NCI-H2171 (cell line): ENCODE data around the gene PCIF1.
"Not testable (repeated sequence)": the region's sequence is repeated elsewhere in the genome, so short reads cannot be mapped to it uniquely, and the experiment has no call there.

Experiments
- DNase-seq: peaks from one replicate; lab custom pipeline; 2025; lab: John Stamatoyannopoulos, UW

Gene PCIF1

DNA sequence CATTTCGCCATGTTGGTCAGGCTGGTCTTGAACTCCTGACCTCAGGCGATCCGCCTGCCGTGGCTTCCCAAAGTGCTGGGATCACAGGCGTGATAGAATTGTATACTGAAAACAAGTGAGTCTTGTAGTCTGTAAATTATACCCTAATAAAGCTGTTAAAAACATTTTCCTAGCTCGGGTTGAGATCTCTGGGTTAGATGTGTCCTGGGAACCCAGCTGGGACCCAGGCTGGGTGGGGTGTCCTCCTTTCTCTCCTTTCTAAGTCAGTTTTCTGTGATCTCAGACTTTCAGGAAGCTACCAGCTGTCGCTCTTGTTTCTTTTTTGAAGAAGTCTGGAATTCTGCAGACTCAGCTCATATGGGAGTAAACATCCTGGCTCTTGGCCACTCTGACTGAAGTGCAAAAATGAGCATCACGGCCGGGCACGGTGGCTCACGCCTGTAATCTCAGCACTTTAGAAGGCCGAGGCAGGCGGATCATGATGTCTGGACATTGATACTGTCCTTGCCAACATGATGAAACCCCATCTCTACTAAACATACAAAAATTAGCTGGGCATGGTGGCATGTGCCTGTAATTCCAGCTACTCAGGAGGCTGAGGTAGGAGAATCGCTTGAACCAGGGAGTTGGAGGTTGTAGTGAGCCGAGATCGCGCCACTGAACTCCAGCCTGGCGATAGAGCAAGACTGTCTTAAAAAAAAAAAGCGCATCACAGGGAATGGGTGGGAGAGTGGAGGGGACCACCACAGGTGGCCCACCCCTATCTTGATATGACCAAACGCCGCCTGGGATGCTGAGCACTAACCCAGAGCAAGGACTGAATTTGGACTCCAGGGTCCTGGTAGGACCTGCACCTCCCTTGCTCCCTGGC, 9.9 kb upstream of the PCIF1 start:
- no peak for DNase-seq

DNA sequence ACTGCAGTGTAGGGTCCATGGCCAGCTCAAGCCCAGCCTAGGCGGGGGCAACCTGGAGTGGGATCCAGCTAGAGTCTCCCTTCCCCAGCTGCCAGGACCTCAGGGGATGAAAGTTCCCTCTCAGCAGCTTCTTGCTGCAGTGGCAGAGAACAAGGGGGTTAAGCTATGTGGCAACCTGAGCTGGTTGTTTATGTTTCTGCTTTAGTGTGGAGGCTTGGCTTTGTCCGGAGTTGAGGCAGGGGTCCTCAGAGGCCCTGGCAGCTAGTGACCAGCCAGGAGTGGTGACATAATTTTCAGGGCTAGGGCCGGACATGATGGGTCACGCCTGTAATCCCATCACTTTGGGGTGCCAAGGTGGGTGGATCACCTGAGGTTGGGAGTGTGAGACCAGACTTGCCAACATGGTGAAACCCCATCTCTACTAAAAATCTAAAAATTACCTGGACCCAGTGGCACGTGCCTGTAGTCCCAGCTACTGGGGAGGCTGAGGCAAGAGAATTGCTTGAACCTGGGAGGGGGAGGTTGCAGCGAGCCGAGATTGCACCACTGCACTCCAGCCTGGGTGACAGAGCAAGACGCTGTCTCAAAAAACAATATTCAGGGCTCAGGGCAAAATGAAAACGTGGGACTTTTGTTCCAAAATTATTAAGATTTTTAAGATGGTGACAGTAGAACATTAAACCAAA, 8.5 kb upstream of the PCIF1 start:
- no peak for DNase-seq

DNA sequence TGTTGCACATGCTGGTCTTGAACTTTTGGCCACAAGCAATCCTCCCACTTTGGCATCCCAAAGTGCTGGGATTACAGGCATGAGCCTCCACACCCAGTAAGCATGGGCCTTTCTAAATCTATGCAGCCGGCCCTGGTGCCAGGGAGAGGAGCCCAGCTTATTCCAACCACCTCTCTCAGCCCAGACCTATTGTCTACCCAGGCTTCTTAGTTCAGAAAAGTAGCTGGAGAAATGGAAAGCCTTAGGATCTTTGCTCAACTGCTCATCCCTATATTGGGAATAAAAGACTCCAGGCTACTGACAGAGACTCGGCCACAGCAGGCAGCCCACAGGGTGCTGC, 7.8 kb upstream of the PCIF1 start:
- DNase-seq, result no peak

DNA sequence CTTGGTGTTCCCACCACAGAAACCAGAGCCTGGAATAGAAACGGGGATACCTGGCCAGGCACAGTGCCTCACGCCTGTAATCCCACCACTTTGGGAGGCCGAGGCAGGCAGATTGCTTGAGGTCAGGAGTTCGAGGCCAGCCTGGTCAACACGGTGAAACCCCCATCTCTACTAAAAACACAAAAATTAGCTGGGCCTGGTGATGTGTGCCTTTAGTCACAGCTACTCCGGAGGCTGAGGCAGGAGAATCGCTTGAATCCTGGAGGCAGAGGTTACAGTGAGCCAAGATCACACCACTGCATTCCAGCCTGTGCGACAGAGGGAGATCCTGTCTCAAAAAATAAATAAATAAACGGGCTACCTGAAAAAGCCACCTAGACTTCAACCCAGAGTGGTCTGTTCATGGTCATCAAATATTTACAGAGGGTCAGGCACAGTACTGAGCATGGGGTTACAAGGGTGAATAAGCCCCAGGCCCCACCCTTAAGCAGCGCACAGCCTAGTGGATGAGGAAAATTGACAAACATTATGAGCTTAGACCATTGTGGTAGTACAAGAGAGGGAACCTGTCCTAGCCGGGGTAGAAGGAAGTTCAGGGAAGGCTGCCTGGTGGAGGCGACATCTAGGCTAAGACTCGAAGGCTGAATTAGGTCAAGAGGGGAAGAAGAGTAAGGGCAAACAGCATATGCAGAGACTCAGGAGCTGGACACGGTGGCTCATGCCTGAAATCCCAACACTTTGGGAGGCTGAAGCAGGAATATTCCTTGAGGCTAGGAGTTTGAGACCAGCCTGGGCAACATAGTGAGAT, 7.2 kb upstream of the PCIF1 start:
- DNase-seq, result no peak

DNA sequence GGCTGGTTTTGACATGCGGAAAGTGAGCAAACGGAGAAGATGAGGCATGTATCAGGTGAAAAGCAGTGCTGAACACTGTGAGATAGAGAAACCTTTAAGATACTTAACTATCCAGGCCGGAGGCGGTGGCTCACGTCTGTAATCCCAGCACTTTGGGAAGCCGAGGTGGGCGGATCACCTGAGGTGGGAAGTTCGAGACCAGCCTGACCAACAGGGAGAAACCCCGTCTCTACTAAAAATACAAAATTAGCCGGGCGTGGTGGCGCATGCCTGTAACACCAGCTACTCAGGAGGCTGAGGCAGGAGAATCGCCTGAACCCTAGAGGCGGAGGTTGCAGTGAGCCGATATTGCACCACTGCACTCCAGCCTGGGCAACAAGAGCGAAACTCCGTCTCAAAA, 2.8 kb upstream of the PCIF1 start:
- not testable (repeated sequence) for DNase-seq

DNA sequence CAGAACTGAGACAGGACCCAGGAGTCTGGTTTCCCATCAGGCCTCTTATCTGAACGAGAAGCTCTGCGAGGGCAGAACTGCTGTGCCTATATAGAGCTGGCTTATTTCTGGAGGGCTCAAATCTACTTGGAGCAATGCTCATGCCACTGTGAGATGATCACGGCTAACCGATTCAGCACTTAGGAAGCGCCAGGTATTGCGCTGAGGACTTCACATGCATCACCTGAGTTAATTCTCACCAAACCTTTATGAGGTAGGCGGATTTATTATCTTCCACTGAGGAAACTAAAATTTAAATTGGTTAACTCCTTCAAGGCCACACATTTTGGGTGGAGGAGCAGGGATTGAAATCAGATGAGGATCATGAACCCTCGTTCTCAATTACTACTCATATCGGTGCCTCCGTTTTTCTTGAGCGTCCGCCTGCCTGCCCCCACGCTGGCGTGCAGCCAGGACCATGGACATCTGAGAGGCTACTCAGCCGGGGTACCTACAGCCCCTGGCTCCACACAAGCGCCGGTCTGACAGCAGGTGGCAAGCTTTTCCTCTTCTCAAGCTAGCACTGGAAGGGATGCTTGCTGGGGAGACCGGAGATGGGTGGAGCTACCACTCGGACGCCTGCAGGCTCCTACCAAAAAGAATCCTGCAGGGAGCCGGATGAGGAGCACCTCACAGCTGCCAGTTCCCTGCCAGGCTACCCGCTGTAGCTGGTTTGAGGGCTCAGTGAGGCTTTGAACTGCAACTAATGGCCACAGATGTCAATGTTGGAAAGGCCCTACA, 1.0 kb upstream of the PCIF1 start:
- DNase-seq, result peak; percentile 61

DNA sequence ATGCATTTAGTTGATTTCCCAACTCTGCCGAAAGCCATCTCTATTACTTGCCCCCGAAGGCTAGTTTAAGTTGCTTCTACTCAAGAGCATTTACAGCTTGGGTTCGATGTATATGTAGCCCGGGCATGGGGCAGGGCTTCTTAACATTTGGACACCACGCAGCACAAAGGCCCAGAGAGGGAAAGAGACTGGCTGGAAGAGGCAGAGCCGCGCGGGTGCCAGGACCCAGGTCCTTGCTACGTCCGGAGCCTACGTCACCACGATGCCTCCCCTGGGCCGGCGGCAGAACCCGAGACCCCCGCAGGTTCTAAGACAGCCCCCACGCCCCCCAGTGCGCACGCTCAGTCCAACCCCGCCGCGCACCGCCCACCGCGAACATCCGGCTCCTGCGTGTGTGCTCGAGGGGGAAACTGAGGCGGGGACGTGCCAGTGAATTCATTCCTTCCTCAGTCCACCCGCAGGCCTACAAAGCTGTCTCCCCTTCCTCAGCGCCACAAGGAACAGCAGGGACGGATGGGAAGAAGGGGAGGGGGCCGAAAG, 367 bp upstream of the PCIF1 start:
- DNase-seq, result peak; percentile 79

DNA sequence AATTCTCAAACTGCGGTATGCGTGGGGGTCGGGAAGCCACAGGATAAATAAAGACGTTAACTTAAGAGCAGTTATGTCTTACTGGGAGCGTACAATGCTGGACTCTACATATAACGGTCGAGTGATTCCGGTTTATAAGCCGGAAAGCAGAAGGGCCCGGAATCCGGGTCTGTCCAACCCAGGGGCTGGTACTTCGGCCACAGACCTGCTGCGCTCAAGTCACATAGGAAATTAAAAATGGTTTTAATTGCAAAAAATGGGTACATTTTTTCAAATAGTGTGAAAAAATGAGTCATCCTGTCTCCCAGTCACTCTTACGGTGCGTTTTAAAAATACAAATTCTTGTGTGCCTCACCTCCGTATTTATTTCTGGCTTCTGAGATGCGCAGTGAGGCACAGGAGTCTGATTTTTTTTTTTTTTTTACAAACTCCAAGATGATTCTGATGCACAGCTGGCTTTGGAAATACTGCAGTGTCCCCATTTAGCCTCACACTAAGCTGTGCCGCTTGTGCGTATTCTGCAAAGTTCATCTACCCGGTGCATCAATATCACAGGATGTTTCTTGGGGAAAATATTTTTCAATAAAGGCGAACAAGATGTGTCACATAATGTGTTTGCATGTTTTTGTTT, 1.0 kb downstream of the PCIF1 start:
- DNase-seq, result no peak

DNA sequence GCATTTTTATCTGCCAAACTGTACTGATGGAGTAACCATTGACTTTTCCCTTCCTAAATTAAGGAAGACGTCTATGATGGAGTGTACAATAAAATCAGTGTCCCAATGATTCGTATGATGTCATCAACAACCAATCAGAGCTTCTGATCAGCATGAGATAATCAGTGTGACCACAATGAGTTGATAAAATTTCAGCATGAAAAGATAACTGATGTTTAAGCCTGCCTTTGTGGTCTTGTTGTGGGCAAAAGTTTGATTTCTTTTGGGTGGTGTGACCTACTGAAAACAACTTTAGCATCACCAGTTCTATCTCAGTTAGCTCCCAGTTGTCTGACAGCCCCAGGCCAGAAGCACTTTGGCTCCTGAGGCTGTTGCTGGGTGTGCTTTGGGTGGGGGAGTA, 3.3 kb downstream of the PCIF1 start:
- DNase-seq, result no peak

DNA sequence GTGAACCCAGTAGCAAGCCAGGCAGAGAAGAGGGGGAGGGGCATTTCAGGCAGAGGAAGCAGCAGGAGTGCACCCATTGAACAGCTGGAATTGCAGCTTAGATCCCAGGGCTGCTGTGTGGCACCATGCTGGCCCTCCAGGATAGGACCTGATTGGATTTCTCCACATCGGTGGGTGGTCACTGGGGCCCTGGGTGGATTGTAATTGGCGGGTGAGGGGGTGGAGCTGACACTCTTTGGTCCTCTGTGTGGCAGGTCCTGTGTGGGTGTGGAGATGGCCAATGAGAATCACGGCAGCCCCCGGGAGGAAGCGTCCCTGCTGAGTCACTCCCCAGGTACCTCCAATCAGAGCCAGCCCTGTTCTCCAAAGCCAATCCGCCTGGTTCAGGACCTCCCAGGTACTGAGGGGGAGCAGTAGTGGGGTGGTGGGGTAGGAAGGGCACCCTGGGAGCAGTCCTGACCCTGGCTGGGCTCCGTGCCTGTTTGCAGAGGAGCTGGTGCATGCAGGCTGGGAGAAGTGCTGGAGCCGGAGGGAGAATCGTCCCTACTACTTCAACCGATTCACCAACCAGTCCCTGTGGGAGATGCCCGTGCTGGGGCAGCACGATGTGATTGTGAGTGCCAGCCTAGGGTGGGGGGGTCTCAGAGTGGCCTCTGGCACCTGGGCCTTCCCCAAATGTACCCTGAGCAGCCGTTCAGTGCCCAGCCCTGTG, 4.4 kb downstream of the PCIF1 start:
- DNase-seq, result no peak

DNA sequence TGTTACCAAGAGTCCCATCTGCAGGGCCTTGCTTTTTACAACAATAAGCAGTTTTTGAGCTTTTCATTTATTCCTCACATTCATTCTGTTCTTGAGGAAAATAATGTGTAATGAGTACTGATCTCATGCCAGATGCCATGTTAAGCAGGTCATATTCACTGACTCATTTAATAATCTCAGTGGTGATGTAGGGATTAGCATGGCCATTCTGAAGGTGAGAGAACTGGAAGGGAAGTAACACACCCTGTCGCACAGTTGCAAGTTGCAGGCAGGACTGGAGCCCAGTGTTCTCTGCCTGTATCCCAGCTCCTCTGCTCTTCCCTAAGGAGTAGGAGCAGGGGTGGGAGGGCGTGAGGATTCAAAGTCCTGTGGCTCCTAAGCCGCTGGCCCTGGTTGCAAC, 5.6 kb downstream of the PCIF1 start:
- no peak for DNase-seq

DNA sequence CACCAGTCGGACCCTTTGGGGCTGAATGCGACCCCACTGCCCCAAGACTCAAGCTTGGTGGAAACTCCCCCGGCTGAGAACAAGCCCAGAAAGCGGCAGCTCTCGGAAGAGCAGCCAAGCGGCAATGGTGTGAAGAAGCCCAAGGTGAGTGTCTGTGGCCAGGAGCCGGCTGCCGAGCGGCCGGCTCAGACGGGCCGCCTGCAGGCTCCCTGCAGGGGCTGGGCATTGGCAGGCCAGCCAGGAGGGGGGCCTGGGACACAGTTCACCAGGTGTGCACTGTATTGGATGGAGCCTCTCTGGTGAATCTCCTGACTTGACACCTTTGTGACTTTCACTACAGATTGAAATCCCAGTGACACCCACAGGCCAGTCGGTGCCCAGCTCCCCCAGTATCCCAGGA, 6.0 kb downstream of the PCIF1 start:
- no peak for DNase-seq

DNA sequence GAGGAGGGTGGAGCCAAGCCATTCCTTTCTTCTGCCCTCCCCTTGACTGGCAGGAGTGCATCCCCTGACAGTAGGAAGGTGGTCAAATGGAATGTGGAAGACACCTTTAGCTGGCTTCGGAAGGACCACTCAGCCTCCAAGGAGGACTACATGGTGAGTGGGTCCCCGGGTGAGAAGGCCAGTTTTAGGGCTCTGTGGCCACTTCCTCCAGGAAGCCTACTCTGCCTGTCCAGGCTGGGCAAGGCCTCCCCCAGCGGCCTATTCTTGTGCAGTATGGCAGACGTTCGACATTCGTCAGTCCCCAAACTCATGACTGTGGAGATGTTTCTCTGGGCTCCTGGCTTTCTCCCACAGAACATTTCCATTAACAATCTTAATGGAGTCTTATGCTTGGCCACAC, 9.1 kb downstream of the PCIF1 start:
- DNase-seq, result no peak

DNA sequence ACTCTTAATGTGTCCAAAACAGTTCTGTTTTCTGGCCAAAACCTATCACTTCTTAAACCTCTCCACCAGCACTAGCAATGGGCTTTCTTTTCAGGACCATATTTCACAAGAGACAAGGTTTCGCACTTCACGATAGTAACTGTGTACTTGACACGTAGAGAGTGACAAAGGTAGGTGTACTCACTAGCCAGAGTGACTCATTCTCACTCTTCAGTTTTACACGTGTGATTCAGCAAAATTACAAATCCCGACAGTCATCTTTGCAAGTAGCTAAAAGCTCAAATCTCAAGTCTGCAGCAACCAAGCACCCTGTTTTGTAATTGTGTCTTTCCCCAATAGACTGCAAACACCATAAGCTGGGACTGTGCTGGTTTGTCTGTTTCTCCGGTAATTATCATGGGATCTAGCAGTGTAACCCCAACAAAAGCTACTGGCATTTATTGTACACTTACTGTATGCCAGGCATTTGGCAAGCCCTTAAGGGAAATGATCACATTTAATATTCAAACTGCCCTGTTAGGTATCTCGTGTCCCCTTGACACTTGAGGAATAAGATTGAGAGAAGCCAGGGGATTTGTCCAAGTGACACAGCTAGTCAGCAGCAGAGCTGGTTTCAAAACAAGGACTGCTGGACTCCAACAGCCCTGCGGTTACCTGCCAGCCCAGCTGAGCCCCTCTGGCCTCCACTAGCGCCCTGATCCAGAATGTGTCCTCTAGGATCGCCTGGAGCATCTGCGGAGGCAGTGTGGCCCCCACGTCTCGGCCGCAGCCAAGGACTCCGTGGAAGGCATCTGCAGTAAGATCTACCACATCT, 9.9 kb downstream of the PCIF1 start:
- no peak for DNase-seq

DNA sequence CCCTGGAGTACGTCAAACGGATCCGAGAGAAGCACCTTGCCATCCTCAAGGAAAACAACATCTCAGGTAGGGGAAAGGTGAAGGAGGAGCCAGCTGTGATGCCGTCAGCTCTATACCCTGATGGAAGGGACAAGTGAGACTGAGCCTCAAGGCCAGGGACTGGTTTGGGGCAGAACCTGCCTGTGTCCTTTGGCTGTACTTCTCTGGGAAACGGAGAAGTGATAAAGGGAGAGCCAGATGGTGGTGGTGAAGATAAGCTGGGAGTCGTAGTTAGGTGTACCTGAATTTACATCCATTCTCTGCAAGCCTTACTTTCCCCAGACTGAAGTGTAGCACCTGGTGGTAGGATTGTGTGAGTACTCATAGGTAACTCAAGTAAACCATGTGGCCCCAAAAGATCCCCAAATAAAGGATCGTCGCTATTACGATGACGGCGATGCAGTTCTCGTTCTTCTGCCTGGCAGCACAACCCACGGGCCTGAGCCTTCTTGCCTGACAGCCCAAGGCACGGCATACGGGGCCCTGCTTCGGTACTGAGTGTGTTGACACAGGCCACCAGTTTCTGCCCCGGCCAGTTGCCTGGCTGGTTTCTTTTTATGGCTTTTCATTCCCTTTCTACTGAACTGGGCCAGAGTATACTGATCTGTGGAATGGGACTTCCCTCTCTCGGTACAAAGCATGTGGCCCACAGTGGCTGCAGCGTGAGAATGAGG, 10.6 kb downstream of the PCIF1 start:
- no peak for DNase-seq

DNA sequence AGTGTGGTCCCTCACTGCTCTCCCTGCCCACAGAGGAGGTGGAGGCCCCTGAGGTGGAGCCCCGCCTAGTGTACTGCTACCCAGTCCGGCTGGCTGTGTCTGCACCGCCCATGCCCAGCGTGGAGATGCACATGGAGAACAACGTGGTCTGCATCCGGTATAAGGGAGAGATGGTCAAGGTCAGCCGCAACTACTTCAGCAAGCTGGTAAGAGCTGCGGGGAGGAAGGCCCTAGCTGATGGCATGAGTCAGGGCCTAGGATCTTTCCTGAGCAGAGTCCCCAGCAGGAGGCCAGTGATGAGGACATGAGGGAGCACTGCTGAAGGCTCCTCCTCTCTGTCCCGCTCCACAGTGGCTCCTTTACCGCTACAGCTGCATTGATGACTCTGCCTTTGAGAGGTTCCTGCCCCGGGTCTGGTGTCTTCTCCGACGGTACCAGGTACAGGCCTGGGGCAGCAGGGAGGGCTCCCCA, 11.2 kb downstream of the PCIF1 start:
- no peak for DNase-seq

DNA sequence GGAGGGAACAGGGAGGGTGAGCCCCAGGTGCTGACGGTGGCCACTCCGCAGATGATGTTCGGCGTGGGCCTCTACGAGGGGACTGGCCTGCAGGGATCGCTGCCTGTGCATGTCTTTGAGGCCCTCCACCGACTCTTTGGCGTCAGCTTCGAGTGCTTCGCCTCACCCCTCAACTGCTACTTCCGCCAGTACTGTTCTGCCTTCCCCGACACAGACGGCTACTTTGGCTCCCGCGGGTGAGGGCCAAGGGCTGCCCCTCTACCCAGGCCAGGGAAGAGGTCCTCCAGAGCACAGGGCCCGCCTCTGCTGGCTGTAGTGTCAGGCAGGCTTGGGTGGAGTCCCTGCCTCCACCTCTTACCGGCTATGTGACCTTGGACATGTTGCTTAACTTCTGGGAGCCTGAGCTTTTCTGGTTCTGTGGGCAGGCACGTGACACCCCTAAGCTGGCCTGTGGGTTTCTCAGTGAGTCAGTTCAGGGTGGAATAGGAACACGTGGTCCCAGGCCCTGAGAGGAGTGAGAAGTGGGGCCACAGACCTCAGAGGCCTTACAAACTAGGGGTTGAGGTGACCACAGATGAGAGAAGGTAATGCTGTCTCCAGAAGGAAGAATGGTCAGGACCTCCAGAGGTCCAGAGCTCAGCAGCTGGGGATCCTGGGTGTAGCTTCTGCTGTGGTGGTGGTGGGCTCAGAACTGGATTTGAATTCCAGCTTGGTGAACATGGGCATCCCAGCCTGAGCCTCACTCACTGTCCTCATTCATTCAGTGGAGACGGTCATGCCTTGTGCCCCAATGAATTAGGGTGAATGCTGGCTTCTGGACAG, 11.9 kb downstream of the PCIF1 start:
- DNase-seq, result no peak
